Activated CD4-positive, alpha-beta memory T cell treated with anti-CD3 and anti-CD28 coated beads, Interleukin-2, amount 10 ng/mL, durations not matched to agents 7 days and 5 days (primary cell): ENCODE data around the gene CYP2S1. TPM values are rescaled to one million over a fixed set of nuclear protein-coding genes. Genes with fewer than 3 reads are reported as not detected.

Source experiments
- total RNA-seq, 2 experiments: library from RNA; stranded (reverse); gene quantifications; one replicate each; pipeline ENCODE4 v1.2.3, GENCODE V29; 2021

CYP2S1 gene
- total RNA-seq, 2 experiments from 2014 or later: 0.68 to 1.6 TPM

Other genes with a start within 250 kb of the CYP2S1 start
- gene CYP2B6, start 201.9 kb upstream of the CYP2S1 start, total RNA-seq: not detected
- gene CYP2A13, start 104.8 kb upstream of the CYP2S1 start, total RNA-seq: not detected
- not detected for gene CYP2F1, start 78.8 kb upstream of the CYP2S1 start, total RNA-seq
- gene AXL, start 26.0 kb downstream of the CYP2S1 start, total RNA-seq: under 1 TPM; 0.55 to 0.60 TPM
- 100 to 1,000 TPM; 373 to 398 TPM for gene HNRNPUL1, start 71.2 kb downstream of the CYP2S1 start, total RNA-seq
- gene CCDC97, start 117.0 kb downstream of the CYP2S1 start, total RNA-seq: 10 to 100 TPM; 43.0 to 43.4 TPM
- gene TGFB1, start 160.7 kb downstream of the CYP2S1 start, total RNA-seq: 100 to 1,000 TPM; 236 to 247 TPM
- 10 to 100 TPM; 10.8 to 11.2 TPM for gene B9D2, start 170.9 kb downstream of the CYP2S1 start, total RNA-seq
- 1 to 10 TPM; 8.0 to 9.6 TPM for gene TMEM91, start 183.3 kb downstream of the CYP2S1 start, total RNA-seq
- 10 to 100 TPM; 18.8 to 25.2 TPM for gene EXOSC5, start 204.1 kb downstream of the CYP2S1 start, total RNA-seq
- 10 to 100 TPM; 17.9 to 27.1 TPM for gene BCKDHA, start 204.6 kb downstream of the CYP2S1 start, total RNA-seq
- 1 to 10 TPM; 4.3 to 5.4 TPM for gene B3GNT8, start 234.2 kb downstream of the CYP2S1 start, total RNA-seq
- gene DMAC2, start 246.7 kb downstream of the CYP2S1 start, total RNA-seq: 10 to 100 TPM; 36.0 to 38.4 TPM
- gene ERICH4, start 249.9 kb downstream of the CYP2S1 start, total RNA-seq: not detected